ENCODE measurements around the gene MED20. TPM values are rescaled to one million over a fixed set of nuclear protein-coding genes. Genes with fewer than 3 reads are reported as not detected.

The MED20 gene
- total RNA-seq, 1 experiment from 2014 or later = 24.5 TPM

DNA sequence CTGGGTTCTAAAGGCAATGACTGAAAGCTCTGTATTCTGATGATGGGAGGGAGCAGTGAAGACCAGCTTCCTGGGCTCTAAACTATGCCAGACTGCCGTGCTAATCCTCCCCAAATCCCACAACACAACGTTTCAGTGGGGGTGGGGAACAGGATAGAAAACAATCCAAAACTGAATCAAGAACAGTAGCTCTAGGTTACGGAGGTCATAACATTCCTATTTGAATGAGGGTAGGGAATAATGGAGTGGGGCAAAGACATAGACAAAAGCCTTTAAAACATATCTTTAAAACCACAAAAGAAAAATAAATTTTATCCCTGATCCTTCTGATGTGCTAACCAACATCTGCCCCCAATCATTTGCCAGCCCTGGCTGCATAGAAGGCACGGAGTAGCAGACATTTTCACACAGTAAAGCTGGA is 33.6 kb downstream of the MED20 start:
- ATAC-seq = no peak
- Histone ChIP-seq H3K9me3 (ENCODE audit: control insufficient read depth, insufficient read depth, low read depth, low read length) (no peaks in the 10 kb centered on the region), H3K36me3 (ENCODE audit: control insufficient read depth, insufficient read depth, low read length) (no peaks in the 10 kb centered on the region), H3K4me3 (ENCODE audit: low read depth in 2 of 2, low read length in 2 of 2) (no peak overlapping the region), H3K27me3 (ENCODE audit: control insufficient read depth, insufficient read depth, low read length) (no peaks in the 10 kb centered on the region), H3K27ac (ENCODE audit: low read length) (no peak overlapping the region), H3K4me1 (ENCODE audit: control insufficient read depth, insufficient read depth, low read length) (no peaks in the 10 kb centered on the region)
- BruUV-seq (replicated peaks) = no TSS peak
- intact Hi-C loops (cut with micrococcal nuclease; ENCODE audit: unreplicated experiment) (no loop called here), in situ Hi-C loops (cut with HindIII; ENCODE audit: low pct_unique_long_range_greater_than_20kb, low sequenced_read_pairs) (no loop called here)
- no peak for DNase-seq (ENCODE audit: low read depth, low spot score)
- no peak for TF ChIP-seq SIN3A (IDR thresholded peaks at IDR 0.05; ENCODE audit: borderline replicate concordance, insufficient read depth, low read depth, low read length)
- no peak for TF ChIP-seq CTCF (IDR thresholded peaks at IDR 0.05)
- TF ChIP-seq, protein P1, sequence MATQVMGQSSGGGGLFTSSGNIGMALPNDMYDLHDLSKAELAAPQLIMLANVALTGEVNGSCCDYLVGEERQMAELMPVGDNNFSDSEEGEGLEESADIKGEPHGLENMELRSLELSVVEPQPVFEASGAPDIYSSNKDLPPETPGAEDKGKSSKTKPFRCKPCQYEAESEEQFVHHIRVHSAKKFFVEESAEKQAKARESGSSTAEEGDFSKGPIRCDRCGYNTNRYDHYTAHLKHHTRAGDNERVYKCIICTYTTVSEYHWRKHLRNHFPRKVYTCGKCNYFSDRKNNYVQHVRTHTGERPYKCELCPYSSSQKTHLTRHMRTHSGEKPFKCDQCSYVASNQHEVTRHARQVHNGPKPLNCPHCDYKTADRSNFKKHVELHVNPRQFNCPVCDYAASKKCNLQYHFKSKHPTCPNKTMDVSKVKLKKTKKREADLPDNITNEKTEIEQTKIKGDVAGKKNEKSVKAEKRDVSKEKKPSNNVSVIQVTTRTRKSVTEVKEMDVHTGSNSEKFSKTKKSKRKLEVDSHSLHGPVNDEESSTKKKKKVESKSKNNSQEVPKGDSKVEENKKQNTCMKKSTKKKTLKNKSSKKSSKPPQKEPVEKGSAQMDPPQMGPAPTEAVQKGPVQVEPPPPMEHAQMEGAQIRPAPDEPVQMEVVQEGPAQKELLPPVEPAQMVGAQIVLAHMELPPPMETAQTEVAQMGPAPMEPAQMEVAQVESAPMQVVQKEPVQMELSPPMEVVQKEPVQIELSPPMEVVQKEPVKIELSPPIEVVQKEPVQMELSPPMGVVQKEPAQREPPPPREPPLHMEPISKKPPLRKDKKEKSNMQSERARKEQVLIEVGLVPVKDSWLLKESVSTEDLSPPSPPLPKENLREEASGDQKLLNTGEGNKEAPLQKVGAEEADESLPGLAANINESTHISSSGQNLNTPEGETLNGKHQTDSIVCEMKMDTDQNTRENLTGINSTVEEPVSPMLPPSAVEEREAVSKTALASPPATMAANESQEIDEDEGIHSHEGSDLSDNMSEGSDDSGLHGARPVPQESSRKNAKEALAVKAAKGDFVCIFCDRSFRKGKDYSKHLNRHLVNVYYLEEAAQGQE (IDR thresholded peaks at IDR 0.05; ENCODE audit: insufficient read depth in 1 of 2, low read depth in 2 of 2, low read length in 1 of 2) = no peak
- no peak for TF ChIP-seq POLR2AphosphoS5 (IDR thresholded peaks at IDR 0.05; ENCODE audit: low read depth, low read length)
- TF ChIP-seq TCF7L2 (IDR thresholded peaks at IDR 0.05; ENCODE audit: low read depth, low read length) = no peak
- ChIA-PET POLR2A (interaction anchor here (0.6 kb wide), 2 partner anchors 9 to 177 kb away, joined by 7 read pairs; no protein-coding TSS in a partner anchor), CTCF (no interaction called here)

DNA sequence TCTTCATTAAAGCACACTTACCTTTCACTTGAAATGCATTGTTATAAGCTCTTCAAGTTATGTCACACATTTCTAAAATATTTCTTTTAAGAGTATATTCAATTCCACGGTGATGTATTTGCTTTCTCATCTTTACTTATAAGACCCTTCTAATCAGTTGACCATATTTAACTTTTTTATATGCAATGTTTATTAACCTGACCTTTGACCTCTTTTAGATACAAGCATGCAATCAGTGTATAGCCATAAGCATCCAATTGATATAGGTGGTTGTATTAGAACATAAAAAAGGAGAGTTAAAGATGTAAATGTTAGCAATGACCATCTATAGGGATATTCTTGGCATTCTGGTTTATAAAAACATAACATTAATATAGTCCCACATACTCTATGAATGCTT is 35.0 kb downstream of the MED20 start:
- Histone ChIP-seq H3K9me3 (ENCODE audit: control insufficient read depth, insufficient read depth, low read depth, low read length) (no peaks in the 10 kb centered on the region), H3K4me3 (ENCODE audit: low read depth in 2 of 2, low read length in 2 of 2) (no peak overlapping the region), H3K27me3 (ENCODE audit: control insufficient read depth, insufficient read depth, low read length) (no peaks in the 10 kb centered on the region), H3K4me1 (ENCODE audit: control insufficient read depth, insufficient read depth, low read length) (no peaks in the 10 kb centered on the region), H3K36me3 (ENCODE audit: control insufficient read depth, insufficient read depth, low read length) (no peaks in the 10 kb centered on the region), H3K27ac (ENCODE audit: low read length) (no peak overlapping the region)
- DNase-seq (ENCODE audit: low read depth, low spot score) = no peak
- intact Hi-C loops (cut with micrococcal nuclease; ENCODE audit: unreplicated experiment) = no loop called here
- in situ Hi-C loops (cut with HindIII; ENCODE audit: low pct_unique_long_range_greater_than_20kb, low sequenced_read_pairs) = no loop called here
- TF ChIP-seq TCF7L2 (IDR thresholded peaks at IDR 0.05; ENCODE audit: low read depth, low read length) (no peak), CTCF (IDR thresholded peaks at IDR 0.05) (no peak), SIN3A (IDR thresholded peaks at IDR 0.05; ENCODE audit: borderline replicate concordance, insufficient read depth, low read depth, low read length) (no peak), POLR2AphosphoS5 (IDR thresholded peaks at IDR 0.05; ENCODE audit: low read depth, low read length) (no peak)
- TF ChIP-seq, protein P1 (IDR thresholded peaks at IDR 0.05; ENCODE audit: insufficient read depth in 1 of 2, low read depth in 2 of 2, low read length in 1 of 2) = no peak
- ATAC-seq = no peak
- ChIA-PET POLR2A (no interaction called here), CTCF (no interaction called here)
- no TSS peak for BruUV-seq (replicated peaks)

All from Panc1 (cell line).